Motor neuron (in vitro differentiated cells): ENCODE data around the gene CADM1. TPM values are rescaled to one million over a fixed set of nuclear protein-coding genes. Genes with fewer than 3 reads are reported as not detected.

Experiments used
- ATAC-seq, 8 experiments: fragments of 200-7000 bp; cut with Tn5 transposase; replicated peaks in 6 of 8; 2 replicates each; pipeline ENCODE4 v1.8.0; 2021; ENCODE audit warnings: mild to moderate bottlenecking in 8 of 8, moderate library complexity in 8 of 8
- H3K27ac ChIP-seq, 2 donors: fragments of 250-450 bp; sonication (Bioruptor Pico); 2 replicates each; pipeline ENCODE4 v1.9.0; 2021; ENCODE audit warnings: antibody characterized with exemption in 2 of 2, mild to moderate bottlenecking in 2 of 2, moderate library complexity in 1 of 2
- H3K4me1 ChIP-seq, 2 donors: fragments of 250-450 bp; sonication (Bioruptor Pico); replicated peaks in 1 of 2; 2 replicates each; pipeline ENCODE4 v1.6.1; 2021; ENCODE audit warnings: antibody characterized with exemption in 2 of 2, mild to moderate bottlenecking in 2 of 2, moderate library complexity in 1 of 2
- H3K4me3 ChIP-seq, 5 donors: fragments of 250-450 bp; sonication (Bioruptor Pico); 2 replicates each; pipeline ENCODE4 v1.9.0; 2021; ENCODE audit warnings: antibody characterized with exemption in 5 of 5, mild to moderate bottlenecking in 5 of 5, moderate library complexity in 4 of 5
- WGBS, 10 experiments: fragments of 450-650 bp; shearing (Covaris generic); methylation state at CpG; one replicate each; pipeline ENCODE4 v1.0.0; 2022; 5-methylcytosine and 5-hydroxymethylcytosine counted together
- in situ Hi-C, 9 experiments: fragments of 400-800 bp; cut with MboI; loops; one replicate each; pipeline ENCODE4 v1.15.0; 2021; ENCODE audit warnings: low sequenced_read_pairs in 9 of 9, low pct_unique_long_range_greater_than_20kb in 2 of 9; ENCODE audit not compliant: unreplicated experiment in 9 of 9
- total RNA-seq, 8 experiments: library from RNA; unstranded; fragments of 300-600 nt; gene quantifications; 2 replicates each; pipeline versions ENCODE4 v1.2.3 to v1.2.4, GENCODE V29; 2022

Gene CADM1
- total RNA-seq, 8 experiments from 2014 or later, result 0.71 to 129 (median 106) TPM

DNA sequence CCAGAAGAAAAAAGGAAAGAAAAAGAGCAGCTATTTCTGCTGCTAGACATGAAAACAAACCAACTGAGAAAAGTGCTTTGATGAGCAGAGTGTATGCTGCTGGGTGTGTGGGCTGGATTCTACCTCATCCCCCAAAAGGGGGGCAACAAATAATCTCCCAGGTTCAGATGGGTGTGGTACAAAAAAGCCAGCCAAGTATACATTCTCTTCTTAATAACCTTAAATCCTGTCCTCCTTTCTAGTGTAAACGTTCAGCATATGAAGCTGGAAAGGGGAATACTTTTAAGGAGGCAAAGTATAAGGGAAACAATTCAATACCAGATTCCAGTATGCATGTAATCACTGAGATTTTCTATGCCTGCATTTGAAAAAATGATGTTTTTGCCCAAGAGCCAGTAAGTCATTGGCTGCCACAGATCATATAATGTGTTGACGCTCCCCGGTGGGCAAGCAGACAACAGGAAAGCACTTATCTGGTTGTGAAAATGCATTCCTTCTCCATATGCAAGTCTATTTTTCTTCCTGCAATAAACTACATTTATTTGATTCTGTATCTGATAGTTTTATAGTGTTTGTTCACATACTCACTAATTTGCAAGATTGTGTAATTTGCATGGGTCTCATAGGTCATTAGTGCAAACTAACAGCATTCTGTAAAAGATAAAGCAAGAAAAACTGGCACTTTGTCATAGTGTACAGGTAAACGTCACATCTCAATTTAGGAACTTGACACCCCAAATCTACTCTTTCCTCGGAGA lies 201.1 kb downstream of the CADM1 start:
- Histone ChIP-seq H3K4me1 (peaks cover 33 to 43% of the 10 kb centered on the region in 2 donors), H3K27ac (no peak overlapping the region), H3K4me3 (no peak overlapping the region)
- ATAC-seq, result peak in 1 of 8 experiments; percentile 20
- in situ Hi-C loops, result no loop called here
- 0 to 94% (median 71%) methylated on average over 1 to 5 of the region's 5 CpGs; no CpG with 5 or more reads in 2 of the 10 experiments for WGBS, 10 experiments

DNA sequence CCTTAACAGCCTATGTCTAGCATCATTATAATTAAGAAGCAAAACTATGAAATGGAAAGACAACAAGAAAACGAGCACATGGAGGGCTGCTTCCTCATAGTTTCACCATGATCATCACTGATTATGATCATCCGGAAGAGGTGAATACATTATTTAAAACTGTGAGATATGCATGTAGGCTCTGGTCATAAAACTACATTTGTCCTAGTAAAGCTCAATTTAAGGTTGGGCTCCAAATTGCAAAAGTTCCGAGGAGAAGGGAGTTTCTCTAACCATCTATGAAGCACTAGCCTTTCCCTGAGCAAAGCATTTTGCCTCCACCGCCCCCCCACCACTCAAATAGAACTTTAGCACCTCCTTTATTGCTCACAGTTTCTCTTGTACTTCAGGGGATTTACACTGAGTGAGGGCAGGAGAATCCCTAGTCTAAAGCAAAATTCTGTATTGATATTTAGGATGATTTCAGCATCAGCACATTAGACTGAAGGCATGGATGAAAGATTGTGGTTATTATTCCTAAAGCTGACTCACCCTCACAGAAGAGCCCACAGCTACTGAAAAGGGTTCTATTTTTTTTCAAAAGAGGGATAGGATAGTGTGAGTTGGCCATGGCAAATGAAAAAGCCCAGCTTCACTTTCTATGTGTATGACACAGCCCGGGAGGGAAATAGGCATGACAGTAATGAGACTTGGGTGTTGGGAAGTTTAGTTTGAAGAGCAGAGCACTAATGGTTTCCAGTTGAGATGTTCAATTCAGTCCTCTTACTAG lies 203.4 kb downstream of the CADM1 start:
- Histone ChIP-seq H3K4me3 (no peak overlapping the region), H3K4me1 (peaks cover 42 to 62% of the 10 kb centered on the region in 2 donors), H3K27ac (no peak overlapping the region)
- WGBS, 10 experiments, result 10 to 100% (median 84%) methylated on average over 1 to 5 of the region's 5 CpGs
- in situ Hi-C loops, result no loop called here
- peak in 7 of 8 experiments; percentile 58 to 86 (median 79) for ATAC-seq

DNA sequence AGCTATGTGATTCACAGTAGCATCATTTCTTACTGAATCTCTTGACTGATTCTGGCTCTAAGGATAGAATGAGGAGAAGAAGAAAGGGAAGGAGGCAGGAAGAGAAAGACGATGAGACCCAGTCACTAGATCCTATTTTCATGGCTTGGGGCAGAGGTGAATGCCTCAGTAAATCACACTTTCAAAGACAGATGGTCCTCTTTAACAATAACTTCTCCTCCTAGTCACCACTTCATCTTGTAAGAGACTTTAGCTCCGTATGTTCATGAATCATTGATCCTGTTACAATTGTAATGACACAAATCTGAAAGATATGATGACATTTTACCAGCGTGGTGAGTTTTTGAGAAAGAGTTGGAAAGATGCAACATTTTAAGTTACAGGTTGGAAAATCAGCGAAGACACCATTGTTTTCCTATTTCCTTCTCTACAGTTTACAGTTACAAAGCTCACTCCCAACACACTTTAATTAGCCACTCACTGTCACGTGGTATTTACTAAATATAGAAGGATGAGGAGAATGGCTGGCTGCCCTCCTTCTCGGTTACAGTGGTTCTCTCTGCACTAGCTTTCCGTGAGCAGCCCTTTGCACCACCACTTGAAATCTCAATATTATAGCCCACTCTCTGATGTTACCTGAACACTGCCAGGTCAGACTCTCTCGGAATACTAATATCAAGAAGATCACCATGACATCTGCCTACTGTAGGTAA lies 205.8 kb downstream of the CADM1 start:
- H3K27ac ChIP-seq, result no peak overlapping the region
- H3K4me3 ChIP-seq, result no peak overlapping the region
- peak in 5 of 8 experiments; percentile 28 to 65 (median 58) for ATAC-seq
- WGBS, 10 experiments, result 0 to 100% (median 47%) methylated on average over 1 to 8 of the region's 8 CpGs
- in situ Hi-C loops, result no loop called here
- peaks cover 38 to 41% of the 10 kb centered on the region in 2 donors for H3K4me1 ChIP-seq

DNA sequence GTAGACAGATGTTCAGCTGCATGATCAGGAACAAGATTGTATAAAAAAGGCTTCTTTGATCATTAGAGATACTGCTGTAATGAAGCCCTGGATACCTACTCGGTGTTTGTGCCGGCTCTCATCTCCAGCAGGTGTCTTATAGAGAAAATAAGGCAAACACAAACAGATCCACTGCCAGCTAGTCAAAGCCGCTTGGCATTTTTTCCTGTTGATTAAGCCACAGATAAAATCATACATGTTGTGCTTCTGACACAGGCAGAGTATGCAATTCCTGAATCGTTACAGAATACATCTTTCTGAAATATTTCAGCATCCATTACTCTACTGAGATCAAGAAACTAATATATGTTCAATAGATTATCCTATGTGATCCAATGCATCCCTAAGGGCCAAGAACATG lies 206.9 kb downstream of the CADM1 start:
- 45 to 94% (median 80%) methylated on average over 1 to 4 of the region's 4 CpGs; no CpG with 5 or more reads in 1 of the 10 experiments for WGBS, 10 experiments
- no peak overlapping the region for H3K4me3 ChIP-seq
- H3K27ac ChIP-seq, result peak overlapping the region in 1 of 2 donors; percentile 22
- H3K4me1 ChIP-seq, result peaks cover 28 to 32% of the 10 kb centered on the region in 2 donors
- ATAC-seq, result peak in 1 of 8 experiments; percentile 33
- in situ Hi-C loops, result no loop called here

DNA sequence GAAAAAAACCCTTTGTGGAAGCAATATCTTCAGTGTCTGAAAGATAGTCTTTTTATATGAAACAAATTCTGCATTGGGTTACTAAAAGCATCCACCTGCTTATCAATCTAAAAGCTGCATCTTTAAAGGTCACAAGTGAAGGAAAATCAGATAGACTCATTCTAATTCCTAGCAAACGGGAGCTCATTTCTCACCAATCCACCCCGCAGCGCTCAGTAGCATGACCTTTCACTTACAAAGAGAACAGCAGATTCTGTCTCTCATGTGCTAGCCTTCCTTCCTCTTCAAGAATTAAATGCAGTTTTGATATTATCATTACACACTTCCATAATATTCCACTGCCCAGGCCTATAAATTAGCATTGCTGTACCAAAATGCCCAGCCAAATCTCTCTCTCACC lies 212.9 kb downstream of the CADM1 start:
- Histone ChIP-seq H3K4me1 (peaks cover 36% of the 10 kb centered on the region in 2 donors), H3K4me3 (no peak overlapping the region), H3K27ac (peak overlapping the region; percentile 19 to 36)
- peak in 5 of 8 experiments; percentile 54 to 72 (median 64) for ATAC-seq
- 21 to 85% (median 28%) methylated on average over 1 to 3 of the region's 3 CpGs; no CpG with 5 or more reads in 3 of the 10 experiments for WGBS, 10 experiments
- in situ Hi-C loops, result no loop called here

DNA sequence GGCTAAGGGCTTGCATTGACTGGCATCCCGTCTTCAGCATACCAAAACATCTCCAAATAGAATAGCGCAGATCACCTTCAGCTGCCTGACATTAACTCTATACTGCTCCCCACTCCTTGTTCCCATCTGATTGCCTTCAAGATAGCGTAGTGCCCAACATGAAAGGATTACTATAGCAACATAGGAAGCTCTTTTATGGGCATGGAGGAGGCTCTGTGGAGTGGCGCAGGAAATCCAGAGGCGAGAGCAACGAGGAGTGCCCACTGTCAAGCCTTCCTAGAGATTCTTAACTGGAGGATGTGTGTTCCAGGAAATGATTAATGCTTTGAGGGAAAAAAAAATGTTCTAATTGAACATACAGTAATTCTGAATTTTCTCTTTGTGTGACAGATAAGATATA lies 213.3 kb downstream of the CADM1 start:
- in situ Hi-C loops, result no loop called here
- WGBS, 10 experiments, result 17 to 79% (median 61%) methylated on average over 2 to 6 of the region's 6 CpGs; no CpG with 5 or more reads in 1 of the 10 experiments
- ATAC-seq, result peak in 5 of 8 experiments; percentile 81 to 88 (median 87)
- Histone ChIP-seq H3K4me1 (peaks cover 40% of the 10 kb centered on the region in 2 donors), H3K4me3 (no peak overlapping the region), H3K27ac (no peak overlapping the region)

DNA sequence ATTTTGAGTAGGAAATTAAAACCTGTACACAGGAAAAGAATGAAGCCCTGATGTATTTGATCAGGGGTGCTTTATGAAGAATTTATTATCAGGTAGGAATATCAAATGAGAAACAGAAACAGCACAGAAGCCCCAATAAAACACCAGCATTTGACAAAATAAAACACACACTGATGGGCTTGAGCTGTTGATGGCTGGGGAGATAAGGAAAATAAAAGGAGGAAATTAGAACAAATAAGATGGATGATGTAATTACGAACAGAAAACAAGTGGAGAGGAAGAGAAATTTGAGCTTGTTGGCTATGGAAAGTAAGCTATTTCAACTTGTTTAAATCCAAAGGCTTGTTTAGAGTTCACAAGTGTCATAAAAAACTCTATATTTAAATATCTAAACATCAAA lies 213.7 kb downstream of the CADM1 start:
- in situ Hi-C loops, result no loop called here
- Histone ChIP-seq H3K4me3 (no peak overlapping the region), H3K4me1 (peaks cover 44% of the 10 kb centered on the region in 2 donors), H3K27ac (no peak overlapping the region)
- WGBS, 10 experiments, result 7 to 100% (median 76%) methylated on average over 1 of the region's 1 CpG
- ATAC-seq, result peak in 1 of 8 experiments; percentile 5

DNA sequence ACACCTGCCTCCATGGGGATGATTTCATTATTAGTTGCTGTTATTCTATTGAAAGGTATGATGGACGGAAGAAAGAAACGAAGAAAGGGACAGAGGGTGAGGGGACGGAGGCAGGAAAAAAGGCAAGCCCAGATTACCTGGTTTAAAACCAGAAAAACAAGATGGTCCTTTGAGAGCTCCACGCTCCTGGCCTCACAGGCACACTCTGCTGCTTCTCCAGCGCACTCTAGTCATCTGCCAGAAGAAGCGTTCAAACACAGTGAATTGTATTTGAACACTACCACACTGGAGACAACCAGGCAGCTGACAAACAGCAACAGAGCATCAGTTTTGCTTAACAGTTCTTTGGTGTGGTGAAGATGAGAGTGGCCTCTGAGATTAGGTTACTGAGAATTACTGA lies 216.9 kb downstream of the CADM1 start:
- 39 to 87% (median 62%) methylated on average over 3 to 6 of the region's 6 CpGs; no CpG with 5 or more reads in 2 of the 10 experiments for WGBS, 10 experiments
- H3K4me1 ChIP-seq, result peaks cover 75% of the 10 kb centered on the region in 2 donors
- ATAC-seq, result no peak
- no peak overlapping the region for H3K4me3 ChIP-seq
- in situ Hi-C loops, result no loop called here
- H3K27ac ChIP-seq, result no peak overlapping the region

DNA sequence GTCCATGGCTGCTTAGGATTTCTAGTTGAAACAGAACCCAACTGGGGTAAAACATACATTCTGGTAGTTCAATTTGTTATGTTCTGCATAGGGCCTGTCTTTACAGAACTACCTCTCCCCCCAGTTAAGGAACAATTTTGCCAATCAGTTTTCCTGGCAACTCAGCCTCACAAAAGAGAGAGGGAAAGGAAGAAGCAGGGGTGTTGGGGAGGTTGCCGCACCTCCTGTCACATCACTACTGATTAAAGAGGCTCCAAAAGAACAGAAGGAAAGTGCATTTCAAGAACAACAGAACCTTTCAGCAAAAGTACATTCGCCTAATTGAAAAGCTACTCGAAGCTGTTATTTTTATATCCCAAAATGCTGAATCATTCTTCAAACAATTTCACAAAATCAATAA lies 217.6 kb downstream of the CADM1 start:
- peaks cover 73% of the 10 kb centered on the region in 2 donors for H3K4me1 ChIP-seq
- 10 to 100% (median 36%) methylated on average over 1 to 3 of the region's 3 CpGs; no CpG with 5 or more reads in 2 of the 10 experiments for WGBS, 10 experiments
- H3K4me3 ChIP-seq, result no peak overlapping the region
- in situ Hi-C loops, result no loop called here
- no peak for ATAC-seq
- H3K27ac ChIP-seq, result no peak overlapping the region

DNA sequence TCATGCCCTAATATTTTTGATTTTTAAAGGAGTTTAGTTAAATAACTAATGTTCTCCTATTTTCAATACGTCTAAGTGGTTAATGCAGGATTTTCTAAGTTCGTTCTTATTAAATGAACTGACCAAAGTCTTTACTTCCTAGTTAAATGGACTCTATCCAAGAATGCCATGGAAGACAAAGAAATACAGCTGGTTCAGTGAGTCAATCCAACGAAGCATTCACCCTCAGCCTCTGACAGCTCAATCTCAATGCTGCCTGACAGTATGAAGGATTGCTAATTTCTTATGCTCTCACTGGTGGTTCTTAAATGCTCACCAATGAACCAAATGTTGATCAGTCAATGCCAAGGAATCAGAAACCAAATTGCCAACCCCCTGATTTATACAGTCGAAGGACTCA lies 219.4 kb downstream of the CADM1 start:
- no peak overlapping the region for H3K4me3 ChIP-seq
- H3K4me1 ChIP-seq, result peaks cover 73 to 77% of the 10 kb centered on the region in 2 donors
- in situ Hi-C loops, result no loop called here
- ATAC-seq, result peak in 4 of 8 experiments; percentile 35 to 56 (median 44)
- no peak overlapping the region for H3K27ac ChIP-seq
- 0 to 58% (median 16%) methylated on average over 1 to 4 of the region's 4 CpGs for WGBS, 10 experiments

DNA sequence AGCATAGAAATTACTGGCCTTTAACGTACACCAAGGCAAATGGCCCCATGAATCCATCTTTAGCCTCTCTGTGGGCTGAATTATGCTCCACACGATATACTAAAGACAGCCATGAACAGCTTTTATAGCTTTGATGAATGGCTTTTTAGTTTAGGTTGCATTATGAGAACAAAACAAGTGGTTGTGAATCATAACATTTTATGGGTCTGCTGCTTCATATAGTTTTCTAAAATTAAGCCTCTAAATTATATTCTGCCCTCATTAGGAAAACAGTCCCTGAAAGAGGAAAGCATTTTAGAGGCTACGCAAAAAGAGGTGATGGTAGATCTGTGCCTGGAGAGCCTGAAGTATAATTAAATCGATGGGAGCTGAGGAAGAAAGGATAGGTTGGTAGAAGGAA lies 221.3 kb downstream of the CADM1 start:
- Histone ChIP-seq H3K27ac (peak overlapping the region in 1 of 2 donors; percentile 7), H3K4me1 (peaks cover 77 to 80% of the 10 kb centered on the region in 2 donors), H3K4me3 (no peak overlapping the region)
- in situ Hi-C loops, result no loop called here
- peak in 4 of 8 experiments; percentile 28 to 54 (median 38) for ATAC-seq
- 29 to 83% (median 63%) methylated on average over 2 to 4 of the region's 4 CpGs; no CpG with 5 or more reads in 2 of the 10 experiments for WGBS, 10 experiments

DNA sequence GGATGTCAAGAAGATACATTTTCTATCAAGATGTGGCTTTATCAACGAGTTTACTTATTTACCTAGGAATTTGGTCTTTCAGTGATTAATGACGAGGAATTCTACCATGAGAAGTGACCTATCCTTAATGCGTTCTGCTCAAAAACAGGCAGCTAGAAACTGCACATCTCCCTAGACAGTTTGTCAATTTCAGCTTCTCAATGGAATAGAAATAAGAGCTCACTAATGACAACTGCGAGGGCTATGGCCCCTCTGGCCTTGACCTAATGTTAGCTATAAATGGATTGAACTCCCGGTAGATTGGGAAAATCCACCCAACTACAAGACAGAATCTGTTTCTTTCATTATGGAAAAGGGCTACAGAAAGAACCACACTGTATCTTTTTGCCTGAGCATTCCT lies 223.4 kb downstream of the CADM1 start:
- 10 to 73% (median 50%) methylated on average over 2 to 5 of the region's 5 CpGs; no CpG with 5 or more reads in 4 of the 10 experiments for WGBS, 10 experiments
- Histone ChIP-seq H3K4me1 (peaks cover 74 to 79% of the 10 kb centered on the region in 2 donors), H3K4me3 (no peak overlapping the region), H3K27ac (no peak overlapping the region)
- in situ Hi-C loops, result no loop called here
- peak in 5 of 8 experiments; percentile 5 to 60 (median 52) for ATAC-seq
